Fibroblast of gingiva (primary cell): ENCODE data around the gene PLIN5.

Source experiments
- DNase-seq: peaks from one replicate; pipeline ENCODE4 v3.0.0-alpha.2; 2011; ENCODE audit warnings: low read depth

Gene PLIN5, protein sequence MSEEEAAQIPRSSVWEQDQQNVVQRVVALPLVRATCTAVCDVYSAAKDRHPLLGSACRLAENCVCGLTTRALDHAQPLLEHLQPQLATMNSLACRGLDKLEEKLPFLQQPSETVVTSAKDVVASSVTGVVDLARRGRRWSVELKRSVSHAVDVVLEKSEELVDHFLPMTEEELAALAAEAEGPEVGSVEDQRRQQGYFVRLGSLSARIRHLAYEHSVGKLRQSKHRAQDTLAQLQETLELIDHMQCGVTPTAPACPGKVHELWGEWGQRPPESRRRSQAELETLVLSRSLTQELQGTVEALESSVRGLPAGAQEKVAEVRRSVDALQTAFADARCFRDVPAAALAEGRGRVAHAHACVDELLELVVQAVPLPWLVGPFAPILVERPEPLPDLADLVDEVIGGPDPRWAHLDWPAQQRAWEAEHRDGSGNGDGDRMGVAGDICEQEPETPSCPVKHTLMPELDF

DNA sequence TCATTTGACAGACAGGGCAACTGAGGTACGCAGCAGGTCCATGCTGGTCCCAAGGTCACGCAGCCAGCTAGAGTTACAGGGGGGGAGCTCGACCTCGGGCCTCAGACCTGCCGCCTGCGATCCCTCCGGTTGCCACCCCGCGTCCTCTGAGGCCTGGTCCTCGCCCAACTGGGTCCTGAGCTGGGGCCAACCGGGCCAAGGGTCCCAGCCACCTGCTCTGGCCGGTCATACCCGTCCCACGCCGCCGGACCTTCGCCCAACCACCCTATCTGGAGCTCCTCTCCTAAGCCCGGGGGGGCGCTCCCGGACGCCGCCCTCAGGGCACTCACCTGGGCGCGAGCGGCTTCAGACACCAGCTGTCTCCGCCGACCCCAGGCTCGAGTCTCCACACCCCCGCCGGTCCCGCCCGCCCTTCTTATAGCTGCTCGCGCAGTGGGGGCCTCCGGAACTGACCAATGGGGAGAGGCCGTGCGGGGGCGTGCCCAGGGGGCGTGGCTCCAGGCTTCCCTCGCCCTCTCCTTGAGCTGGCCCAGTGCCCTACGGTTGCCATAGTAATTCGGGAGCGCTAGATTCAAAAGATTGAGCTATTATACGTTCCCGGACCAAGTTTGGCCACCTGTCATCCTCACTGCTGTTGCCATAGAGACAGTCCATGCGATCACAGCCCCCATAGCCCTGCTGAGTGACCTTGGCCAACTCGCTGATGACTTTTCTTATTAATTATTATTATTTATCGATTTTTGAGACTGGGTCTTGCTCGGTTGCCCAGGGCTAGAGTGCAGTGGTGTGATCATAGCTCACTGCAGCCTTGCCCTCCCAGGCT lies at the start of gene PLIN5:
PLIN5 (minus strand) TSS at position 389 of the 823 bp plus-strand sequence. CDS start 1,150 bp downstream, outside the sequence.
- no peak for DNase-seq

DNA sequence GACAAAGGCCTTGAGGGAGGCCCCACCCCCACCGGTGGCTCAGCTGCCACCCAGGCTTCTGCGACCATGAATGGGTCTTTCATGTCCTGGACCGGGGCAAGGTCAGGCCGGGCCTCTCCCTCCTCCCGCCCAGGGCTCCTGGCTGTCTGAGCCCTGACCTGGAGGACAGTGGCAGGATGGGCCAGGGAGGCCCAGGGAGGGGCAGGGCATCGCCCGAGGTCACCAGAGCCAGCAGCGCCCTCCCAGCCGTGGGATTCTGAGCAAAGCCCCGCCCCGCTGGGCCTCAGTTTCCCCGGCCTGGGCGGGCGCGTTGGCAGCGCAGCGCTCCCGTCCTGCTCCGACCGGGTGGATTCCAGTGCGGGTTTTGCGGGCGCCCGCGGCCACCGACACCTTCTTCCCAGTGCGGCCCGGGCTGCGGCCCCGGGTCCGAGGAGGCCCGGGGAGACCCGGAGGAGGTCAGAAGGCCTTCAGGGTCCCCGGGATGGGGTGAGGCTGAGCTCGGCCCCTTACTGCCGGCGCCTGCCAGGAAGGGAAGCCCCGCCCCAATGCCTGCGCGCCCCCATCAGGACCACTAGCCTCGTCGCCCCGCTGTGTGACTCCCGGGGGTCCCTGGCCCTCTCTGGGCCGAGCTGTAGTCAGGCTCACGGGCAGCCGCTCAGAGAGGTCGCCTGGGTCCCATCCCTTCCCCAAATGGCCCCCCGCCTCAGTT lies 49.1 kb upstream of the PLIN5 start:
- no peak for DNase-seq

DNA sequence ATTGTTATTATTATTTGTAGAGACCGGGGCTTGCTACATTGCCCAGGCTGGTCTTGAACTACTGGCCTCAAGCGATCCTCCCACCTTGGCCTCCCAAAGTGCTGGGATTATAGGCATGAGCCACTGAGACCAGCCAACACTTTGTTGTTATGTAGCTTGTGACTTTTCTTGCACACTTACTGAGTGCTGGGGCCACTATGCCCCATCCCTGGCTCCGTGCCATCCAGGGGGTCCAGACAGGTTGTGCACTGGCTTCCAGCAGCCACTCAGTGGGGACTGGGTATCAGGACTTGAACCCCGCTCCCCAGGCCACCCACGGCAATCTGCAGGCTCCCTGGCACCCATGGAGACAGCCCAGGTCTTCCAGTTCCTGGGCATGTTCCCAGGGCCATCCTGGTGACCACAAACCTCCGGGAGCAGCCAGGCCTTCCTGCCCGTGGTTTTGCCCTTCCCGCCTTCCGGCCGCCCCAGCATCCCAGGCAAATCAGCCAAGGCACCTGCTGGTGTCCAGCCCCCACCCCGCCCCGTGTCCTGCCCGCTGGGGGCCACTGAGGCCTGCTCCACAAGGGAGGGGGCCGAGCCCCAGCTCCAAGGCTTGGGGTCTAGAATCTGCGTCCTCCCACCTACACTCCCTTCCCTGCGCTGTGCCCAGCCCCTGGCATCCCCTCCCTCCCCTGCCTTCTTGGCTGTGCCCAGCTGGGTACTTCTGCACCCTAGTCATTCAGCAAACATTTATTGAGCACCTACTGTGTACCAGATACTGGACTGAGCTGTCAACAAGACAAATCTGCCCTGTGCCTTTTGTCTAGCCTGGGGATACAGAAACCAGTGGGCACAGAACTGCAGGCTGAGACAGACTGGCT lies 48.2 kb upstream of the PLIN5 start:
- DNase-seq = no peak

DNA sequence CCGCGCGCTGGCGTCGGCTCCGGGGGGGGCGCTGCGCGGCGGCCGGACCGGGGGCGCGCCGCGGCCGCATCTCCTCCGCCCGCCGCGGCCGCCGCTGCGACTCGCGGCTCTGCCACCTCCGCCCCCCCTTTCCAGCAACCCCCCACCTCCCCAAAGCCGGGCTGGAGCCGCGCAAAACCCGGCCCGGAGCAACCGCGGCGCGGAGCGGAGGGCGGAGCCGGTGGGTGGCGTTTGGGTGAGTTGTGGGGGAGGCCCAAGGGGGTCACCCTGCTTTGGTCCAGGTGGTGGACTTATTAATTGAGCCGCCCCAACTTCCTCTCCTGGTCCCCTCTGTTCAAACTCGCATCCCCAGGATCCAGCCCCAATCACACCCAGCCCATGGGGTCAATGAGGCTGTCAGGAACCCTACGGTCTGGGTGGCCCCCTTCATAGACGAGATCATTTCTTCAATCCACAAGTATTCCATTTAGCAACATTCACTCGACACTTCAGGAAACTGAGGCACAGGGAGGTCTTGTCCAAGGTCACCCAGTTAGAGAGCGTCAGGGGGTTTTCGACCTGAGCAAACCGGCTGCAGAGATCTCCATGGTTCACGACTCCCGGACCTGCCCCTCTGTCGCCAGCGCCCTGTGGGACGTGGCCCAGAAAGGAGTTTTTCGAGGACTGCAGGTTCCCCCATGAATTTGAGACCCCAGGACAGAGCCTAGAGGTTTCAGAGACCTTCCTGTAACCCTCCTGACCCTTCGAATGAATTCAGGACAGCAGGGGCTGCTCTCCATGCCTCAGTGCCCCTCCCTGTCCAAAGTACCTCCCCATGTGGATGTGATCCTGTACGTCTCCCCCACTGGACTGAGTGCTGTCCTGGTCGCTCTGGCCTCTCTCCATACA lies 46.9 kb upstream of the PLIN5 start:
- DNase-seq = no peak

DNA sequence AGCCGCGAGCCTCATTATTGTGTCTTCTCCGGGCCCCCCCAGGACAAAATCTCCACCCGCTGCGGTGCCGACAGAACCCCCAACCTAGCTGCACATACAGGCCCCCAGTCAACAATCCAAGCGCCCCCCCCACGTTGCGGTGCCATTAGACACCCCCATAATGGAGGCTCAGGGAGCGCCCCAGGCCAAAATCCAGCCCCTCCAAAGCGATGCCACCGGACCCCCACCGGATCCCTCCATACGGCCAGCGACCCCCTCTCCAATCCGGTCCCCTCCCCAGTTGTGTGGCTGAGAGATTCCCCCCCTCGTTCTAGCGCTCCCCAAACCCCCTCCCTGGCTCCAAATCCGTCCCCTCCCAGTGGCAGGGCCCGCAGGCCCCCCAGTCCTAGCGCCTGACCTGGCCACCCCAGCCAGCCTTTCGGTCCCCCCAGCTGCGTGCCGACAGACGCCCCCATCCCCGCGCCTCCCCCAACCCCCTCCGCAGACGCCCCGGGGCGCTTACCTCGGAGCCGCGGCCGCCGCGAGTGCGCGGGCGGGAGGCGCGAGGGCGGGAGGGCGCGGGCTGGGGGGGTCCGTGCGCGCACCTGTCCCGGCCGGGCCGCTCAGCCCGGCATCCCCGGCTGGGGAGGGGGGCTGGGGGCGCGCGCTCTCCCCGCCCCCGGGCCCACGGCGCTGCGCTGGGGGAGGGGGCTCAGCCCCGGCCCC lies 46.1 kb upstream of the PLIN5 start:
- DNase-seq = no peak

DNA sequence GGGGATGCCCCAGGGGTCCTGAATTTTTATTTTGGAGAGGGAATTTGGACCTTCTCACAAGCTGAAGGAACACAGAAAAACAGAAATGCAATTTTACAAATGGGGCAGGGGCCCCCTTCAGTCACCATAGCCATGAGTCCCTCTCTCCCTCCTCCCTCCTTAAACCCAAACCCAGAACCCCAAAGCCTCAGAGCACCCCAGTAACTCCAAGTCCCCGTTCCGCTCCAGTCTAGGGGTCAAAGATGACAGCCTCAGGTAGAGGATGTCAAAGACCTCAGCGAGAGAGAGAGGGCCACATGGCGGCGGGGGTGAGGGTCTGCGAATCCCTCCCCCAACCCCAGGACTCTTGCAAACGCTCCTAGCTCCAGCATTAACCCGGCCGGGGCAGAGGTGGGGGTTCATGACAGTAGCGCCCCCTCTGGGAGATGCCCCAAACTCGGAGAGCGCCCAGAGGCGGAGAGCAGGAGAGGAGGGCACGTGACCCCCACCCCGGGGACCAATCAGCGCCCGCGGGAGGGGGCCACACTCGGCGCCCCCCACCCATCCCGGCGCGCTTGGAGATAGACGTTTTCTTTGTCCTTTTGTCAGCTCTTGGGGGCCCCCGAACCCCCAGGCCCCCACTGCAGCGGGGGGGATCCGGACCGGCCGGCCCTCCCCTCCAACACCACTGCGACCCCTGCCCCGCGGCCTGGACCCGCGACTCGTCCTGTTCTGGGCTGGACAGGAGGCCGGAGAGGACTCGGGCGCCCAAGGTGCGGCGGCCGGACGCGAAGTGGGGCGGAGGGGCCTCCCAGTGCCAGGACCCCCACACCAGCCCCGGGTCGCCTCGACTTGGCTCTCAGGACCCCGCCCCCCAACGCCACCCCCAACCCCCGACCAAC lies 45.2 kb upstream of the PLIN5 start:
- DNase-seq = no peak

DNA sequence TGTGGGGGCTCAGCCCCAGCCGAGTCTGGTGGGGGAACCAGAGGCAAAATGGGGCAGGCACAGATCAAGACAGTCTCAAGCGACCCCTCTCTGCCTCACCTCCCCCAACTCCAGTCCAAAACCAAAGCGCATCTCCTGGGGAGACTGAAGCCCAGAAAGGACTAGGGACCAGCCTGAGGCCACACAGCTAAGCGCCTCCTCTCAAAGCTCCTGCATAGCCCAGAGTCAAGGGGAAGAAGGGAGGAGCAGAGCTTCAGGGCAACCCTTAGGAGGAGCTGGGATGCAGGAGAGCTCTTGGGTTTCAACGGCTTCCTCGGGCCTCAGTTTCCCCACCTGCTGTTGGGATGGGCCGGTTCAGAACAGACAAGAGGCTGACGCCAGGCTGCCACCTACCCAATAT lies 44.4 kb upstream of the PLIN5 start:
- no peak for DNase-seq

DNA sequence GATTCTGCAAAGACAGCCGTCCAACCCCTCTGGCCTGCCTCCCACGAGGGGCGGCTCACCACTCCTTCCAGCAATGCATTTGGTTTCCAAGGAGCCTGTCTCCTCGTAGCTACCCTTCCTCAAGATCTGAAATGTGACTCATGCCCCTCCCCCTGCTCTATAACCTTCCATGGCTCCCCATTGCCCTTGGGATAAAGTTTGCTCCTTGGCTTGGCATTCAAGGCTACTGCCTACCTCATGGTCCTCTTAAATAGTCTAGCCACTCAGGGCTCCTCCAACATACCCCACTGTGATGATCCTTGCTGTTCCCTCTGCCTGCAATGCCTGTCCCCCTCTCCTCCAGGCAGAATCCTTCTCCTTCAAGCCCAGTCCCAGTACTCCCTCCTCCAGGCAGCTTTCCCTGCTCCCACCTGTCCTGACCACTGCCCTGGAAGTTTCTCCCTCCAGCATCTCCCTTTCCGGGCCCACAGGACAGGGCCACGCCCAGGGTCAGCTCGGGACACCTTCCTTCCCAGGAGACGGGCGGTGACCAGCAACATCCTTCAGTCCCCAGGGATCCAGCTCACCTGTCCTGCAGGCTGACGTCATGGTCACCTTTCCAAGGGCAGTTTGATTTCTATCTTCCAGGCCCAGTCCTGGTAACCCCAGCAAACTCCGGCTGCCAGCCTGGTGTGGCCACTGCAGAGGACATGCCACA lies 43.7 kb upstream of the PLIN5 start:
- no peak for DNase-seq

DNA sequence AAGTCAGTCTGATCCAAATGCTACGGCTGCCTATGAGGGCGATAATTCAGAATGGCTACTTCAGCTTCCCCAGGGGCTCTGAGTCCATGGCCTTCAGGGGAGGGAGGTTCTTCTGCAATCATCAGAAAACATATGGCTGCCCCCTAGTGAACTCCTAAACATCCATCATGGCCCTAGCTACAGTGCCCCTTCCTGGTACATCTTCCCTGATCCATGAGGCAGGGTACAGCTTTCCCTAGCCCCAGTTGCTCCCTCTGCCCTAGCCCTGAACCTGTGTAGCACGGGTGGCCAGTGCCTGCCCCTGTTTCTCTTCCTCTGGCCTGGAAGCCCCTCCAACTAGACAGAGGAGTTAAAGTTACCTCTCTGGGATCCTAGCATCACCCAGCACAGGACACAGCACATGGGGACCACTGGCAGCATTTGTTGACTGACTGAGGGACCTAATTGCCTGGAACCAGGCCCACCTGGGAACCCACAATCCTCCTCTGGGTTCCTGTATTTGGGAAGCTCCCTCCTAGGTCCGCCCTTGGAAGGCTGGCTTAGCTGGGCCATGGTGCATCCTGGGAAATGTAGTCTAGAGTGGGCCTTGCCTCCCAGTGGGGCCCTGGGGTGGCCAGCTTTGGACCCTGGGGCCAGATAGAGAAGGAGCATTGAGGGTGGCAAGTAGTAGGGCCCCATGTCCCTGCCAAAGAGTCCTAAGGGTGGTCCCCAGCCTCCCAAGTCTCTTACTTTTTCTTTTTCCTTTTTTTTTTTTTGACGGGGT lies 42.2 kb upstream of the PLIN5 start:
- DNase-seq = no peak

DNA sequence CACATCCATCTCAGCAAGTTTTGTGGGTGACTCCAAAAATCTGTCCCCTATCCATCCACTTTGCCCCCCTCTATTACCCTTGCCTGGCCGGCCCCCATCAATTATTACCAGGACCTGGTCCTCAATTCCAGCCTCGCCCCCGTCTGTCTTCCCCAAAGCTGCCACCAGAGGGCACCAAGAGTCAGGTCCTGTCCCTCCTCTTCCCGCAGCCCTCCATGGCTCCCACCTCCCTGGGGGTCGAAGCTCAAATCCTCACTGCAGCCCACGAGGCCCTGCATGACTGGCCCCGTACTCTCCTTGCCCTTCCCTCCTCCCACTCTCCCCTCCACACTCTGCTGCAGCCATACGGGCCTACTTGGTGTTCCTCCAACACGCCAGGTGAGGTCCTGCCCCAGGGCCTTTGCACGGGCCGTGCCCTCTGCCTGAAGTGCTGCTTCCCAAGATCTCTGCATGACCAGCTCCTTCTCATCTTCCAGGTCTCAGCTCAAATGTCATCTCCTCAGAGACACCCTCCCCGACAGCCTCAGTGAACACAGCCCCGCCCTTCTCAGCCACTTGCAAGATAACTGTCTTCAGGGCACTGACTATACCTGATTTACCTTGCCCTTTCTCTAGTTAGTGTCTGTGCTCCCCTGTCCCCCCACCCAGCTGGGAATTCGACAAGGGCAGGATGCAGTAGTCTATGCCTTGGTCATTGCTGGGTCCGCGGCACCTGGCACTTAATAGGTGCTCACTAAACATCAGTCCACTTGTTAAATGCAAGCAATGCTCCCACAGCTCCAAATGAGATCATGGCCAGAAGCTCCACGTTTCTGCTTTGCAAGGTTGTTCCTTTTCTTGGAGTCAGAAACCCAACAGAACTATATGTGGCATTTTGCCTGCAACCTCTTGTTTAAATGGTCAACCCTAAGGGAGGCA lies 41.3 kb upstream of the PLIN5 start:
- no peak for DNase-seq

DNA sequence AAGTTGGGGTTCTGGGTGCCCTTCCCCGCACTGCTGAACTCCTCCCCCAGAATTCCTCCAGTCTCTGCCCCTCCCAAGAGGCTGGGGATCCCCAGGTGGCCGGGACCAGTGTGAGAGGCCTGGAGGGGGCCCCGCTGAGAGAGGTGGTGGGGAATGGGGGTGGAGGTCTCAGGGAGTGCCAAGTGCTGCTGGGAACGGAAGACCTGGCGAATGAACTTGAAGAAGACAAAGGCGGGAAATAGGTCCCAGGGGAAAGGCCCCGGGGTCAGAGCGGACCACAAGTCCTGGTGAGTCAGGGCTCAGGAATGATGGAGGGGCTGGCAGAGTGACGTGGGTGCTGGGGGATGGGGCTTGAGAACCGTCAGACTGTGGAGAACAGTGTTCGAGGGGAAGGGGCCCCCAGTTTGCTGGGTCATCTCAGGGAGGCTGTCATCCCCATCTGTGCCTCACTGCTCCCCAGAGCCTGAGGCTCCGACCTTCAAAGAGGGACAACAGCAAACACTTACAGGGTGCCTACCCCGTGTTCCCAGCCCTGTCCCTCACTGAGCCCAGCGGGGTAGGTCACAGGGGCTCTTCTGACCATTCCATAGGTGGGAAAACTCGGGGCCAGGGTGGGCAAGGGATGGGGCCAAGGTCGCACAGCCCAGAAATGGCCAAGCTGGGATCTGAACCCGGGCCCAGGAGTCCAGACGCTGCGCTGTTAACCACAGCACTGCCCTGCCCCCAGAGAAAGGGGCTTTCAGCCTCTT lies 40.4 kb upstream of the PLIN5 start:
- peak; percentile 92 for DNase-seq

DNA sequence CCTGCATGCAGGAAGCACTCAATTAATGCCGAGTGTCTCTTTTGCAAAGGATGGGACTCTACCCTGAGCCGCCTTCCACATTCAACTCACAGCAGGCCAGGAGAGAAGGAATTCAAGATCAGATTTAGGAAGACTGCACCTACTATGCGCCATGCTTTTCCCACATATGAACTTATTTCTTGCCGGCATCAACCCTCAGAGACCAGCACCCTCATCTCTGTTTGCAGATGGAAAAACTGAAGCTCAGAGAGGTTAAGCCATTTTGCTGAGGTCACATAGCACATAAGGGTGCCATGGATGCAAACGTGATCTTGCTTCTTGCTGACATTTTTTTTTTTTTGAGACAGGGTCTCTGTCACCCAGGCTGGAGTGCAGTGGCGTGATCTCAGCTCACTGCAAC lies 38.7 kb upstream of the PLIN5 start:
- DNase-seq = no peak

DNA sequence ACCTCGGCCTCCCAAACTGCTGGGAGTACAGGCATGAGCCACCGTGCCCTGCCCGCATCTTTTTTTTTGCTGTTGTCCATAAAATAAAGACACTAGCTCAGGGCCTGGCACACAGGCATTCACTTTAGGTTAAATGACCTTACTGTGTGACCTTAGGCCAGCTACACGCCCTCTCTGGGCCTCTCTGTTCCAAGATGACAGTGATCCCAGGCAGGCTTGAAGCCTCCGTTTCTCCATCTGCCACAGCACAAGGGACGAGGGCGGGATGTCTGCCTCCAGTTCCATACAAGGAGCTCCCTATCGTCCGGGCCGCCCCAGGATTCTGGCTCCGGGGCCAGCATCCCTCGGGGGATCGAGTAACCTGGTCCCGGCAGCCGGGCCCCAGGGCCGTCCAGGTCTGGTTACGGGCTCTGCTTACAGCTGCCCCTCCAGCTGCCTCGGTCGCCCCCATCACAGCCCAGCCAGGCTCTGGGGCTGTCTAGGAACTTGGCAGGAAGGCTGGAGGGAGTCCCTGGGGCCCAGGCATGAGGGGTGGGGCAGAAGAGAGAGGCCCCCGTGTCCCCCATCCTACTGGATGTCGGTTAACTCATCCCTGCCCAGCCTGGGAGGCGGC lies 36.4 kb upstream of the PLIN5 start:
- DNase-seq = no peak

DNA sequence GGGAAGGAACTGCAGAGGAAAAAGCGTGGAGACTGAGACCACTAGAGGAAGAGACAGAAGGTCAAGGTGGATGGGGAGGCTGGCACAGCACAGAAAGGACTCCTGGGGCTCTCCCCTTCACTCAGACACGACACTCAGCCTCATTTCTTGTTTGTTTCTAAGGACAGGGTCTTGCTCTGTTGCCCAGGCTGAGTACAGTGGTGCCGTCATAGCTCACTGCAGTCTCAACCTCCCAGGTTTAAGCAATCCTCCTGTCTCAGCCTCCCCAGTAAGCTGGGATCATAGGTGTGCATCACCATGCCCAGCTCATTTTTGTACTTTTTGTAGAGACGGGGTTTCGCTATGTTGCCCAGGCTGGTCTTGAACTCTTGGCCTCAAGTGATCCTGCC lies 35.9 kb upstream of the PLIN5 start:
- DNase-seq = no peak

DNA sequence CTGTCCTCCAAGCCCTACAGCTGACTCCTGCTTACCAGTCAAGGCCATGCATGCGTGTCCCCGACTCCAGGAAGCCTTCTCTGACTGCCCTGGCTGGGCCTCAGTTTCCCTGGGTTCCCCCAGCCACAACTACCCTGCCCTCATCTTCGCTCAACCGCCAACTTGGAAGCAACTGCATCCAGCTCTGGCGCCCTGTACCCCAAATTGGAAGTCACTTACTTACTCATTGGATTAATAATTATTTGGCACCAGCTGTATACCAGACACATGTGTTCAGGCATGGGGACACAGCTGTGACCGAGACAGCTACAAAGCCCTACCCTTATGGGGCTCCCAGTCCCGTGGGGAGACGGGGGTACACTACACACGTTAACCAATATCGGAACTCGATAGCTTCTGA lies 35.4 kb upstream of the PLIN5 start:
- no peak for DNase-seq
